HEK293 (cell line): Measurements from ENCODE around the gene CRY1.
A peak's percentile ranks its signal among the peaks of the same experiment; 100 is the strongest.
"Not testable (repeated sequence)": the region's sequence is repeated elsewhere in the genome, so short reads cannot be mapped to it uniquely, and the experiment has no call there.

Experiments used
- CTCF ChIA-PET: fragments of 350-600 bp; formaldehyde crosslinking; extraction: SDS; loops from one replicate; lab custom pipeline; 2021; ENCODE audit warnings: antibody characterized with exemption; lab: Yijun Ruan, JAX
- POLR2A ChIA-PET: fragments of 300-600 bp; formaldehyde crosslinking; extraction: SDS; loops from one replicate; lab custom pipeline; 2020; ENCODE audit warnings: antibody characterized with exemption, inconsistent platforms; lab: Yijun Ruan, JAX
- H3K27ac ChIP-seq: fragments of 200-500 bp; sonication (Bioruptor generic); 2 replicates; pipeline ENCODE4 v1.5.1; 2014; ENCODE audit warnings: low read depth, low read length, control low read depth, inconsistent platforms; ENCODE audit errors: extremely low read depth
- H3K36me3 ChIP-seq, 2 experiments: fragments of 200-500 bp in 1 of 2; sonication (Bioruptor generic) in 1 of 2; 1 replicate in 1 of 2; 2 replicates in 1 of 2; pipeline ENCODE4 v1.5.1; 2014 to 2017; ENCODE audit warnings: inconsistent platforms in 2 of 2, low read length in 2 of 2; ENCODE audit not compliant: control insufficient read depth in 2 of 2, insufficient read depth in 1 of 2
- H3K4me1 ChIP-seq: fragments of 200-500 bp; sonication (Bioruptor generic); 2 replicates; pipeline ENCODE4 v1.5.1; 2014; ENCODE audit warnings: mild to moderate bottlenecking, low read length, inconsistent platforms; ENCODE audit not compliant: control insufficient read depth, insufficient read depth
- H3K4me3 ChIP-seq: 2 replicates; pipeline ENCODE4 v1.5.1; 2011; ENCODE audit warnings: low read depth, mild to moderate bottlenecking, control low read depth, low read length, moderate library complexity
- H3K9me3 ChIP-seq: fragments of 200-500 bp; sonication (Bioruptor generic); 2 replicates; pipeline ENCODE4 v1.5.1; 2014; ENCODE audit warnings: low read depth, low read length, inconsistent platforms; ENCODE audit not compliant: control insufficient read depth, insufficient read depth
- AEBP2 ChIP-seq: fragments of 450-650 bp; formaldehyde crosslinking; IDR thresholded peaks from 2 replicates; pipeline ENCODE4 v1.5.1; 2016; ENCODE audit warnings: missing biosample characterization, missing genetic modification characterization, borderline replicate concordance
- HOXA7 ChIP-seq: sonication (generic); formaldehyde crosslinking; IDR thresholded peaks from 2 replicates; pipeline ENCODE4 v1.8.1; 2022; ENCODE audit warnings: missing genetic modification reagents, borderline replicate concordance
- PRDM2 ChIP-seq: fragments of 450-650 bp; formaldehyde crosslinking; IDR thresholded peaks from 2 replicates; pipeline ENCODE4 v1.5.1; 2016; ENCODE audit warnings: missing biosample characterization, missing genetic modification characterization, borderline replicate concordance
- REPIN1 ChIP-seq: fragments of 450-650 bp; formaldehyde crosslinking; IDR thresholded peaks from 2 replicates; pipeline ENCODE4 v1.5.1; 2017; ENCODE audit warnings: missing biosample characterization, missing genetic modification characterization, low read depth
- SP3 ChIP-seq: fragments of 450-650 bp; formaldehyde crosslinking; IDR thresholded peaks from 2 replicates; pipeline ENCODE4 v1.5.1; 2016; ENCODE audit warnings: missing biosample characterization, missing genetic modification characterization
- ZBTB7A ChIP-seq: fragments of 450-650 bp; formaldehyde crosslinking; IDR thresholded peaks from 2 replicates; pipeline ENCODE4 v1.5.1; 2016; ENCODE audit warnings: low read depth, missing biosample characterization, missing genetic modification characterization
- ZNF184 ChIP-seq: fragments of 450-650 bp; IDR thresholded peaks from 2 replicates; pipeline ENCODE4 v1.5.1; 2018; ENCODE audit warnings: missing biosample characterization, mild to moderate bottlenecking, missing genetic modification characterization
- ZNF274 ChIP-seq, 2 experiments: fragments of 200-500 bp in 1 of 2; fragments of 450-650 bp in 1 of 2; sonication (Bioruptor generic) in 1 of 2; formaldehyde crosslinking in 1 of 2; IDR thresholded peaks; 2 replicates each; pipeline versions ENCODE4 v1.5.1 to v1.6.1; 2014 to 2016; ENCODE audit warnings: borderline replicate concordance in 1 of 2, inconsistent platforms in 1 of 2, low read length in 1 of 2, missing biosample characterization in 1 of 2, missing genetic modification characterization in 1 of 2
- ZNF544 ChIP-seq: fragments of 450-650 bp; formaldehyde crosslinking; IDR thresholded peaks from 2 replicates; pipeline ENCODE4 v1.5.0; 2017; ENCODE audit warnings: missing biosample characterization, missing genetic modification characterization
- ZNF548 ChIP-seq: fragments of 450-650 bp; formaldehyde crosslinking; IDR thresholded peaks from 2 replicates; pipeline ENCODE4 v1.5.1; 2016; ENCODE audit warnings: missing biosample characterization, missing genetic modification characterization
- ZNF549 ChIP-seq: fragments of 450-650 bp; IDR thresholded peaks from 2 replicates; pipeline ENCODE4 v1.5.1; 2018; ENCODE audit warnings: missing biosample characterization, missing genetic modification characterization, mild to moderate bottlenecking, inconsistent platforms, moderate library complexity
- ZNF654 ChIP-seq: fragments of 450-650 bp; formaldehyde crosslinking; IDR thresholded peaks from 2 replicates; pipeline ENCODE4 v1.5.1; 2016; ENCODE audit warnings: low read depth, missing biosample characterization, missing genetic modification characterization
- ZNF704 ChIP-seq: fragments of 450-650 bp; formaldehyde crosslinking; IDR thresholded peaks from 2 replicates; pipeline ENCODE4 v1.5.1; 2016; ENCODE audit warnings: missing biosample characterization, missing genetic modification characterization
- ZNF768 ChIP-seq: fragments of 450-650 bp; formaldehyde crosslinking; IDR thresholded peaks from 2 replicates; pipeline ENCODE4 v1.5.1; 2018; ENCODE audit warnings: missing biosample characterization, mild to moderate bottlenecking, missing genetic modification characterization

The CRY1 gene

GRCh38 chr12:107079172-107080011, 14.0 kb downstream of the CRY1 start:
- no peaks in the 10 kb centered on the region for H3K36me3 ChIP-seq
- no peak overlapping the region for H3K4me3 ChIP-seq
- H3K27ac ChIP-seq = no peak overlapping the region
- CTCF ChIA-PET = interaction anchor here (0.6 to 2.8 kb wide), 12 partner anchors 9 to 929 kb away, joined by 3 to 18 read pairs (median 4); no protein-coding TSS in a partner anchor
- no peak for TF ChIP-seq PRDM2 (tag by site-specific recombination)
- TF ChIP-seq ZNF654 (tag by site-specific recombination) = 0 out of 2 replicates have a peak, but pooled peaks have one; percentile 17
- no peak for TF ChIP-seq ZNF549 (tag by site-specific recombination)
- TF ChIP-seq SP3 (tag by site-specific recombination) = no peak
- no peaks in the 10 kb centered on the region for H3K9me3 ChIP-seq
- POLR2A ChIA-PET = no interaction called here
- H3K4me1 ChIP-seq = no peaks in the 10 kb centered on the region

GRCh38 chr12:107073266-107073665, 20.1 kb downstream of the CRY1 start:
- H3K27ac ChIP-seq, H3K36me3 ChIP-seq, POLR2A ChIA-PET, H3K4me1 ChIP-seq, H3K4me3 ChIP-seq, H3K9me3 ChIP-seq: not testable (repeated sequence)
- CTCF ChIA-PET = interaction anchor here (0.6 kb wide), 1 partner anchor 48 kb away, joined by 3 read pairs; no protein-coding TSS in a partner anchor

GRCh38 chr12:107066691-107067090, 26.7 kb downstream of the CRY1 start:
- no peak overlapping the region for H3K27ac ChIP-seq
- ChIA-PET POLR2A (no interaction called here), CTCF (no interaction called here)
- no peaks in the 10 kb centered on the region for H3K4me1 ChIP-seq
- H3K4me3 ChIP-seq = no peak overlapping the region
- H3K9me3 ChIP-seq = no peaks in the 10 kb centered on the region; the same call in 1 of the 2 replicates
- H3K36me3 ChIP-seq = no peaks in the 10 kb centered on the region; a peak in 1 of 3 replicates
- no peak for TF ChIP-seq ZNF548 (tag by site-specific recombination)
- no peak for TF ChIP-seq ZNF544 (tag by site-specific recombination)
- TF ChIP-seq ZNF184 (tag by site-specific recombination) = no peak
- no peak for TF ChIP-seq PRDM2 (tag by site-specific recombination)
- TF ChIP-seq REPIN1 = no peak
- TF ChIP-seq ZBTB7A = no peak
- no peak for TF ChIP-seq ZNF704 (tag by site-specific recombination)
- no peak for TF ChIP-seq HOXA7 (CRISPR knock-in tag)
- TF ChIP-seq ZNF274 (IDR thresholded peaks at IDR 0.05; ENCODE audit: low read length) = no peak
- no peak for TF ChIP-seq ZNF274 (tag by site-specific recombination; IDR thresholded peaks at IDR 0.05; ENCODE audit: borderline replicate concordance)
- TF ChIP-seq AEBP2 (tag by site-specific recombination) = no peak
- TF ChIP-seq ZNF768 (tag by site-specific recombination) = no peak
